Measurements from ENCODE around the gene PDSS2.

Gene PDSS2

GRCh38 chr6:107244742-107245480, 214.5 kb downstream of the PDSS2 start:
- POLR2A ChIA-PET = no interaction called here
- CTCF ChIA-PET = interaction anchor here (1.2 kb wide), 1 partner anchor 11 kb away, joined by 3 read pairs; no protein-coding TSS in a partner anchor
- no peak for TF ChIP-seq CTCF (IDR thresholded peaks at IDR 0.05; ENCODE audit: control extremely low read depth, extremely low read depth, low read depth, missing control alignments)
- no peak for DNase-seq (ENCODE audit: extremely low spot score)

GRCh38 chr6:107244082-107244741, 215.2 kb downstream of the PDSS2 start:
- POLR2A ChIA-PET = no interaction called here
- no peak for DNase-seq (ENCODE audit: extremely low spot score)
- TF ChIP-seq CTCF (IDR thresholded peaks at IDR 0.05; ENCODE audit: control extremely low read depth, extremely low read depth, low read depth, missing control alignments) = no peak
- CTCF ChIA-PET = interaction anchor here (1.2 kb wide), 1 partner anchor 12 kb away, joined by 3 read pairs; no protein-coding TSS in a partner anchor

GRCh38 chr6:107243471-107243870, 215.9 kb downstream of the PDSS2 start:
- ChIA-PET CTCF (interaction anchor here (1.2 kb wide), 1 partner anchor 13 kb away, joined by 3 read pairs; no protein-coding TSS in a partner anchor), POLR2A (no interaction called here)
- no peak for TF ChIP-seq CTCF (IDR thresholded peaks at IDR 0.05; ENCODE audit: control extremely low read depth, extremely low read depth, low read depth, missing control alignments)
- DNase-seq (ENCODE audit: extremely low spot score) = no peak

GRCh38 chr6:107237992-107238660, 221.2 kb downstream of the PDSS2 start:
- no peak for TF ChIP-seq CTCF (IDR thresholded peaks at IDR 0.05; ENCODE audit: control extremely low read depth, extremely low read depth, low read depth, missing control alignments)
- POLR2A ChIA-PET = no interaction called here
- DNase-seq (ENCODE audit: extremely low spot score) = no peak
- CTCF ChIA-PET = no interaction called here

- TF ChIP-seq CTCF (IDR thresholded peaks at IDR 0.05; ENCODE audit: control extremely low read depth, extremely low read depth, low read depth, missing control alignments) = no peak
- ChIA-PET POLR2A (no interaction called here), CTCF (interaction anchor here (0.9 to 1.0 kb wide), 2 partner anchors 20 to 31 kb away, joined by 3 read pairs; no protein-coding TSS in a partner anchor)
- no peak for DNase-seq (ENCODE audit: extremely low spot score)
These were observed 223.9 kb downstream of the PDSS2 start for GRCh38 chr6:107235511-107235910.

GRCh38 chr6:107235007-107235406, 224.4 kb downstream of the PDSS2 start:
- DNase-seq (ENCODE audit: extremely low spot score) = no peak
- POLR2A ChIA-PET = no interaction called here
- CTCF ChIA-PET = interaction anchor here (0.9 to 1.0 kb wide), 2 partner anchors 20 to 31 kb away, joined by 3 read pairs; no protein-coding TSS in a partner anchor
- TF ChIP-seq CTCF (IDR thresholded peaks at IDR 0.05; ENCODE audit: control extremely low read depth, extremely low read depth, low read depth, missing control alignments) = no peak

All from GM10248 (cell line).